ENCODE measurements around the gene IQSEC3.

The IQSEC3 gene

DNA sequence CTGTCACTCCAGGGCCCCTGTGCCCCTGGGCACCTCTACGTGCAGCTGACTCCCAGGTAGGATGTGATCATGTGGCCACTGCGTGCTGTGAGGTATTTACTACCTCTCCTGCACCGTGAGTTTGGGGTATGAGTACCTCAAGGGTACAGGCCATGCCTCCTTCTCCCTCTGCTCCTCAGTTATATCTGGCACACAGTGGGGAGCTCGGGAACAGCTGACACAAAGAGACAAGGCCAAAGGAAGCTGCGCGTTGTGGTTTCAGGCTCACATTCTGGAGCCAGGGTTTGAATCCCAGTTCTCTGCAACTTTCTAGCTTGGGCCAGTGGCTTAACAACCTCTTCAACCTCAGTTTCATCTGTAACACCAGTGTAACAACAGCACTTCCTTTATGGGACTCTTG, 155.2 kb downstream of the IQSEC3 start:
- H3K27me3 ChIP-seq: no peaks in the 10 kb centered on the region
- TF ChIP-seq CTCF (IDR thresholded peaks at IDR 0.05): no peak
- H3K4me3 ChIP-seq (ENCODE audit: low read depth in 1 of 2, low read length in 1 of 2): no peak overlapping the region
- H3K4me1 ChIP-seq (ENCODE audit: control insufficient read depth in 1 of 2, insufficient read depth in 1 of 2, low read depth in 1 of 2, low read length in 1 of 2): no peaks in the 10 kb centered on the region
- no peaks in the 10 kb centered on the region for H3K9me3 ChIP-seq
- H3K27ac ChIP-seq: no peak overlapping the region
- H3K36me3 ChIP-seq: no peaks in the 10 kb centered on the region

DNA sequence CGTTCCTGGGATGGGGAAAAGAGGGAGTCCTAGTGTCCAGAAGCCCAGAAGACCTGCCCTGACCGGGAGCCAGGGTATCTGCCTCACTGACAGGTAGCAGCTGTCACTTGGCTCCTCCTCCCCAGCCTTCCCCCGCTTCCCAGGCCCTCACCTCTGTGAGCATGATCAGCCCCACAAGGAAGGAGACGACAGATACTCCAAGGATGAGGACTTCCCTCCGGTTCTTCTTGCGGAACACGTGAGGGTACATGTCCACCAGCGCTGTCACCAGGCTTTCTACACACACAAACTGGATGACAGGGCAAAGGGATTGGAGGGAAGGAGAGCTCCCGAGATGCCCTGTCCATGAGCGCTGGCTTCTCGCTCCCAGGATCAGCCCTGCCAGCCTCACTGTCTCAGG, 157.3 kb downstream of the IQSEC3 start:
- no peaks in the 10 kb centered on the region for H3K9me3 ChIP-seq
- H3K4me1 ChIP-seq (ENCODE audit: control insufficient read depth in 1 of 2, insufficient read depth in 1 of 2, low read depth in 1 of 2, low read length in 1 of 2): no peaks in the 10 kb centered on the region
- no peak overlapping the region for H3K27ac ChIP-seq
- no peak overlapping the region for H3K4me3 ChIP-seq (ENCODE audit: low read depth in 1 of 2, low read length in 1 of 2)
- H3K27me3 ChIP-seq: no peaks in the 10 kb centered on the region
- no peaks in the 10 kb centered on the region for H3K36me3 ChIP-seq
- no peak for TF ChIP-seq CTCF (IDR thresholded peaks at IDR 0.05)

DNA sequence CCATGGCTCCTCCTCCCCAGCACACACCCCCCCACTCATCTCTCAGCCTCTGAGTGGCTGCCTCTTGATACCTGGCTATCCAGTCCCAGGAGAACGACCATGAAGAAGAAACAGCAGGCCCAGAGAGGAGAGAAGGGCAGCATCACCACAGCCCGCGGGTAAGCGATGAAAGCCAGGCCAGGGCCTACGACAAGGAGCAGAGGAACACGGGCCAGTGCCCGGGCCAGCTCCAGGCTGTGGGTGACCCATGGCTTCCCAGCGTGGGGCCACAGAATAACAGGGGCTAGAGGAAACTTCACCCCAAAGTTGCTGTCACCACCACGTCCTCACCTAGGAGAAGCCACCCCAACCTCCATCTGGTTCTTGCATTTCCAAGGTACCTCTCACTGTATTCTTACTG, 157.8 kb downstream of the IQSEC3 start:
- Histone ChIP-seq H3K27me3 (no peaks in the 10 kb centered on the region), H3K27ac (no peak overlapping the region), H3K36me3 (no peaks in the 10 kb centered on the region), H3K4me3 (ENCODE audit: low read depth in 1 of 2, low read length in 1 of 2) (no peak overlapping the region), H3K9me3 (no peaks in the 10 kb centered on the region), H3K4me1 (ENCODE audit: control insufficient read depth in 1 of 2, insufficient read depth in 1 of 2, low read depth in 1 of 2, low read length in 1 of 2) (no peaks in the 10 kb centered on the region)
- no peak for TF ChIP-seq CTCF (IDR thresholded peaks at IDR 0.05)

- no peaks in the 10 kb centered on the region for H3K4me1 ChIP-seq (ENCODE audit: control insufficient read depth in 1 of 2, insufficient read depth in 1 of 2, low read depth in 1 of 2, low read length in 1 of 2)
- no peaks in the 10 kb centered on the region for H3K36me3 ChIP-seq
- H3K9me3 ChIP-seq: no peaks in the 10 kb centered on the region
- H3K27ac ChIP-seq: no peak overlapping the region
- peaks cover 4% of the 10 kb centered on the region for H3K27me3 ChIP-seq
- no peak for TF ChIP-seq CTCF (IDR thresholded peaks at IDR 0.05)
- H3K4me3 ChIP-seq (ENCODE audit: low read depth in 1 of 2, low read length in 1 of 2): no peak overlapping the region
These were observed 158.4 kb downstream of the IQSEC3 start for GRCh38 chr12:225012-225411.

GRCh38 chr12:226401-226800, 159.8 kb downstream of the IQSEC3 start:
- no peak overlapping the region for H3K4me3 ChIP-seq (ENCODE audit: low read depth in 1 of 2, low read length in 1 of 2)
- no peak for TF ChIP-seq CTCF (IDR thresholded peaks at IDR 0.05)
- H3K36me3 ChIP-seq: no peaks in the 10 kb centered on the region
- no peaks in the 10 kb centered on the region for H3K4me1 ChIP-seq (ENCODE audit: control insufficient read depth in 1 of 2, insufficient read depth in 1 of 2, low read depth in 1 of 2, low read length in 1 of 2)
- H3K27ac ChIP-seq: no peak overlapping the region
- no peaks in the 10 kb centered on the region for H3K9me3 ChIP-seq
- peaks cover 6% of the 10 kb centered on the region for H3K27me3 ChIP-seq

DNA sequence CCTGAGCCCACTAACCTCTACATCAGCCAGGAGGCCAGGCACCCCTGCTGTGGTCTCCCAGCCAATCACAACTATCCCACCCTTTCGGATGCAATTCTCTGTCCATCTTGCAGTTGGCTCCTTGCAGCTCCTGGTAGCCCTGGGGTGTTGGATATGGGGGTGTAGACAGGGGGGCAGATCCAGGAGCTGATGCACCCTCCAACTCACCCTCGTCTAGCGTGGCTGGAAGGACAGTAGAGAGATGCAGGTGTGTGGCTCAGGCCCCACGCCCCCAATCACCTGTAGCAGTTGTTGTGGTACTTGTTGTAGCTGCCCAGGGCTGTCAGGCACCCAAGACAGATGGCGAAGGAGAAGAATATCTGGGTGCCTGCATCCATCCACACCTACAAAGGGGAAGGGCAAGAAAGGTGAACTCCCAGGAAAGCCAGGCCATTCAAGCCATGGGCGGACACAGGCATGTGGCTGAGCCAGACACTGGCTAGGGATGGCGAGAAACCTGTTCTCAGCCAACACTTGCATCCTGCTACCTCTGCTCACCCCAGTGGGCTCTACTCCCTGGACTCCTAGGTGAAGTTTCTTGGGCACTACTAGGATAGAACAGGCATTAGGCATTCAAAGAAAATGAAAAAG, 160.8 kb downstream of the IQSEC3 start:
- Histone ChIP-seq H3K36me3 (no peaks in the 10 kb centered on the region), H3K9me3 (no peaks in the 10 kb centered on the region), H3K27ac (no peak overlapping the region), H3K4me1 (ENCODE audit: control insufficient read depth in 1 of 2, insufficient read depth in 1 of 2, low read depth in 1 of 2, low read length in 1 of 2) (no peaks in the 10 kb centered on the region), H3K4me3 (ENCODE audit: low read depth in 1 of 2, low read length in 1 of 2) (no peak overlapping the region), H3K27me3 (peaks cover 6% of the 10 kb centered on the region)
- TF ChIP-seq CTCF (IDR thresholded peaks at IDR 0.05): no peak
